Nephron progenitor cell (in vitro differentiated cells): ENCODE data around the gene EPOP.

Experiments
- DNase-seq: peaks from one replicate; pipeline ENCODE4 v3.0.0; 2021
- H3K27ac Mint-ChIP-seq: 2 replicates; pipeline ENCODE4 v1.8.0; 2021; ENCODE audit warnings: mild to moderate bottlenecking, moderate library complexity, mixed read lengths
- H3K27me3 Mint-ChIP-seq: 2 replicates; pipeline ENCODE4 v1.8.0; 2021; ENCODE audit warnings: mild to moderate bottlenecking, low read depth, mixed read lengths; ENCODE audit not compliant: poor library complexity
- H3K36me3 Mint-ChIP-seq: 2 replicates; pipeline ENCODE4 v1.8.0; 2021; ENCODE audit warnings: low read depth, mixed read lengths
- H3K4me1 Mint-ChIP-seq: 2 replicates; pipeline ENCODE4 v1.8.0; 2021; ENCODE audit warnings: mixed read lengths
- H3K4me3 Mint-ChIP-seq: 2 replicates; pipeline ENCODE4 v1.8.0; 2021; ENCODE audit warnings: mild to moderate bottlenecking, moderate library complexity, mixed read lengths
- H3K9me3 Mint-ChIP-seq: 2 replicates; pipeline ENCODE4 v1.8.0; 2021; ENCODE audit warnings: mild to moderate bottlenecking, moderate library complexity, mixed read lengths
- TF ChIP-seq, protein P1 (sequence below): fragments of 200-600 bp; sonication (generic); IDR thresholded peaks from 2 replicates; pipeline ENCODE4 v1.5.0; 2021; ENCODE audit warnings: antibody characterized with exemption

EPOP gene

DNA sequence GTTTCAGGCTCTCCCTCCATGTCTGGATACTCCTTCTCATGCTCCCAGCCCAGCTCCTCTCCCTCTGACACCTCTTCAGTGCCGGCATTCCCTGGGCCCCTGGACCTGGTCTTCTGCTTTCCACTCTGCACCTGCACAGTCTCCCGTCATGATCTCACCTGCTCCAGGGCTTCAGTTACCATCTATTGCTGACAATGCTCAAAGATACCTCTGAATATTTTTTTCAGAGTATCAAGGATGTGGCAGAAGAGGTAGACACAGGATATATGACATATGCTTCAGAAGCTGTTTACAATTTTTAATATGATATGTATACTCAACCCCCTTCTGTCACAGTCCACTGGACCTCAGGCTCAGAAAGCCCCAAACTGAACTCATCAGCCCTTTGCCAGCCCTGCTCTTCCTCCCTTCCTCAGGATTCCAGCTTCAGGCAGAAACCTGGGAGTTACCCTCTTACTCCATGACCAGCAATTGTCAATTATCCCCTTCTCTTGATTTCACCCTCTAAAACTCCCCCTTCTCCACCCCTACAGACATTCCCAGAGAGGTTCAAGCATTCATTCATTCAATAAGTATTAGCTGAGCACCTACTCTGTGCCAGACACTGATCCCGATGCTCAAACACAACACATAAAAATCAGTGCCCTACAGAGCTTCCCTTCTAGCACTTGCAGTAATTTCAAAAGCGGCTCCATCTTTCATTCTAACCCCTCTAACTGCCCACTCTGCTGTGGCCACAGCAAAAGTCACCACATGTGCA, 22.5 kb upstream of the EPOP start:
- peaks cover 63% of the 10 kb centered on the region for H3K27me3 Mint-ChIP-seq
- H3K36me3 Mint-ChIP-seq, result no peaks in the 10 kb centered on the region
- H3K4me1 Mint-ChIP-seq, result peaks cover 34% of the 10 kb centered on the region
- TF ChIP-seq, protein P1, sequence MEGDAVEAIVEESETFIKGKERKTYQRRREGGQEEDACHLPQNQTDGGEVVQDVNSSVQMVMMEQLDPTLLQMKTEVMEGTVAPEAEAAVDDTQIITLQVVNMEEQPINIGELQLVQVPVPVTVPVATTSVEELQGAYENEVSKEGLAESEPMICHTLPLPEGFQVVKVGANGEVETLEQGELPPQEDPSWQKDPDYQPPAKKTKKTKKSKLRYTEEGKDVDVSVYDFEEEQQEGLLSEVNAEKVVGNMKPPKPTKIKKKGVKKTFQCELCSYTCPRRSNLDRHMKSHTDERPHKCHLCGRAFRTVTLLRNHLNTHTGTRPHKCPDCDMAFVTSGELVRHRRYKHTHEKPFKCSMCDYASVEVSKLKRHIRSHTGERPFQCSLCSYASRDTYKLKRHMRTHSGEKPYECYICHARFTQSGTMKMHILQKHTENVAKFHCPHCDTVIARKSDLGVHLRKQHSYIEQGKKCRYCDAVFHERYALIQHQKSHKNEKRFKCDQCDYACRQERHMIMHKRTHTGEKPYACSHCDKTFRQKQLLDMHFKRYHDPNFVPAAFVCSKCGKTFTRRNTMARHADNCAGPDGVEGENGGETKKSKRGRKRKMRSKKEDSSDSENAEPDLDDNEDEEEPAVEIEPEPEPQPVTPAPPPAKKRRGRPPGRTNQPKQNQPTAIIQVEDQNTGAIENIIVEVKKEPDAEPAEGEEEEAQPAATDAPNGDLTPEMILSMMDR, result no peak
- H3K9me3 Mint-ChIP-seq, result no peaks in the 10 kb centered on the region
- no peak overlapping the region for H3K4me3 Mint-ChIP-seq
- no peak for DNase-seq
- H3K27ac Mint-ChIP-seq, result no peak overlapping the region

DNA sequence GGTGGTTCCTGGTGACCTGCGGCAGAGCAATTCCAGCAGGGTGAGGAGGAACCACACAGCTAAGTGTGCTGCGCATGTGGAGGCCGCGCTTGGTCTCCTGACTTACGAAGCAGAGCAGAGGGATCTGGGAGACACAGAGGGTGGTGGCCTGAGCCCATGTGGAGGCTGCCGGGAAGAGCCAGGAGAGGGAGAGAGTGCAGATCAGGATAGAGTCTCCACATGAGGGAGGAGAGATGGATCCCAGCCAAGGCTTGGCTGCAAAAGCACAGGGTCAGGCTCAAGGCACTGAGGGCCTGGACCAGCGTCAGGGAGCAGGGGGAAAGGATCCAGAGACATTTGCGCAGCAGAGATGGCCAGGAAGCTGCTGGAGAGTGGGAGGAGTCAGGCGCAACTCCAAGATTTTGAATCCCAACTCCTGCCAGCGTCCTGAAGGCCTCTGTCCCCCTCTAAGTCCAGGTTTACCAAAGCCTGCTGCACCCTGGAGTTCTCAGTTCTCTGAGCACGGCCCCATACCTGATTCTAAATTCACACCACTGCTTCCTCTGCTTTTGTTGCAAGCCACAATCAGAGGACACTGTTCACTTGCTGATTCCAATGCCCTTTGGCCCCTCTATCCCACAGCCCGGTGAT, 19.1 kb upstream of the EPOP start:
- Mint-ChIP-seq H3K27ac (no peak overlapping the region), H3K36me3 (no peaks in the 10 kb centered on the region)
- DNase-seq, result no peak

DNA sequence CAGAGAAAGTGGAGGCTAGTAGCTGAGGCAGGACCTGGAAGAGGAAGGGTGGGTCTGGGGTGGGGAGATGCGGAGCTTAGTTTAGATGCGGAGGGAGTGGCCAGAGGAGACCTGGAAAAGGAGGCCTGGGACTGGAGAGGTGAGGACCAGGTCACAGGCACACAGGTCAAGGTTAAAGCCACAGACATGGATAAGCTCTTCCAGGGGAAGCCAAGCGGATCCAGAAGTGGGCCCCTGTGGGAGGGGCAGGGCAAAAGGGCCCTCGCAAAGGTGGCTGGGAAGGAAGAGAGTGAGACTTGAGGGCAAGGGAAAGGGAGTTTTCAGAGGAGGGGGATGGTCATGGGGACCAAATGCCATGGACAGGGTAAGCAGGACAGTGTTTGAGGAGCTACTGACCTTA, 16.4 kb upstream of the EPOP start:
- H3K27ac Mint-ChIP-seq, result no peak overlapping the region
- DNase-seq, result no peak
- no peaks in the 10 kb centered on the region for H3K36me3 Mint-ChIP-seq
- no peak overlapping the region for H3K4me3 Mint-ChIP-seq
- no peaks in the 10 kb centered on the region for H3K9me3 Mint-ChIP-seq
- H3K27me3 Mint-ChIP-seq, result peaks cover 11% of the 10 kb centered on the region
- H3K4me1 Mint-ChIP-seq, result peaks cover 28% of the 10 kb centered on the region
- TF ChIP-seq, protein P1, result no peak

More for the DNA sequence above, 19.1 kb upstream of the EPOP start:
- Mint-ChIP-seq H3K4me3 (no peak overlapping the region), H3K4me1 (peaks cover 34% of the 10 kb centered on the region), H3K9me3 (no peaks in the 10 kb centered on the region), H3K27me3 (peaks cover 35% of the 10 kb centered on the region)
- TF ChIP-seq, protein P1, result no peak

DNA sequence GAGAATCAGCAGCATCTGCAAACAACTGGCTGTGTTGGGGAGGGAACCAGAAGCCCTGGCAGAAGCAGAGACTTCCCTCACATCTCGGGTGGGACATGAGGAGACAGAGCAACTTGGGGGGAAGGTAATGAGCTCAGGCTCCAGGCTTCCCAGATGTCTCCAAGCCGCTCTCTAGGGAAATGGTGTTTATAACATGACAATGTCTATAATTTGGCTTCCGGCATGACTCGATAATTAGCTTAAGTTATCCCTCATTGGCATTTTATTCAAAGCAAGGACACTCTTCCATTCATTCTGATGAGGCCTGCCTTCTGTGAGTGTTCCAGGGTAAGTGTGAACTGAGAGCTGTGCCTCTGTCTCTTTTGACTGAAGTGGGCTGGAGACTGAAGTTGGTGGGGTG, 15.6 kb upstream of the EPOP start:
- TF ChIP-seq, protein P1, result no peak
- Mint-ChIP-seq H3K27me3 (peaks cover 16% of the 10 kb centered on the region), H3K4me1 (peaks cover 36% of the 10 kb centered on the region), H3K4me3 (no peak overlapping the region), H3K9me3 (no peaks in the 10 kb centered on the region), H3K36me3 (no peaks in the 10 kb centered on the region), H3K27ac (no peak overlapping the region)
- no peak for DNase-seq

DNA sequence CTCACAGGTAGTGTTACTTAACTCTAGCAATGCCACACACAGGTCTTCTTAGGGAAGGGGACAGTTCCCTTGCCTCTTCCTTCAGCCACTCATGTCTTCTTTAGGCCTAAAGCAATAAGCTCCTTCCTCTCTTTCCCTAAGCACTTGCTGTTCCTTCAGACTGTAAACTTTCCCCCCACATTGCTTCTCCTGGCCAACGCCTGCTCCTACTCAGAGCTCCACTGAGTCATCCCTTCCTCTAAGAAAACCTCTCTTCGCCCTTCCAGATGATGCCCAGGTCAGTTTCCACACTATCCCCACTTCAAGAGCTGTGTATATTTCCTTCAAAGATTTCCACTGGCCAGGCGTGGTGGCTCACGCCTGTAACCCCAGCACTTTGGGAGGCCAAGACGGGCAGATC, 12.5 kb upstream of the EPOP start:
- TF ChIP-seq, protein P1, result no peak
- Mint-ChIP-seq H3K36me3 (no peaks in the 10 kb centered on the region), H3K9me3 (no peaks in the 10 kb centered on the region), H3K27me3 (peaks cover 24% of the 10 kb centered on the region), H3K4me3 (no peak overlapping the region), H3K27ac (no peak overlapping the region), H3K4me1 (peaks cover 30% of the 10 kb centered on the region)
- no peak for DNase-seq

DNA sequence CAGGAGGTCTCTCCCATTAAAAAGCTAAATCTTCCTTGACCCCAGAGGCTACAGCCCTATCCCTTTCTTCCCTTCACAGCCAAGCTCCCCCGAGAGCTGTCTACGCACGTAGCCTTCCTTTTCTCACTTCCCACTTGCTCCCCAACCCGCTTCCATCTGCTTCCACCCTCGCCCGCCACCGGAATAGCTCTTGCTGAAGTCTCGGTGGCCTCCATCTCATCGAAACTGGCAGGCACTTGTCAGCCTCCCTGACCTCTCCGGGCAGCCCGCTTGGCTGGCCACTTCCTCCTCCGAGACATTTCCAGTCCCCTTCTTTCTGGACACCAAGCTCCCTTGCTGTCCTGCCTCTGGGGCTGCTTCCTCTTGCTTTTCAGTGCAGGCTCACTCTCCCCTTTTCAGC, 10.7 kb upstream of the EPOP start:
- Mint-ChIP-seq H3K9me3 (no peaks in the 10 kb centered on the region), H3K27ac (peak overlapping the region; percentile 2), H3K27me3 (peaks cover 21% of the 10 kb centered on the region), H3K36me3 (no peaks in the 10 kb centered on the region), H3K4me3 (no peak overlapping the region), H3K4me1 (peaks cover 16% of the 10 kb centered on the region)
- no peak for DNase-seq
- TF ChIP-seq, protein P1, result no peak
